GM12878 (cell line): Measurements from ENCODE around the gene NAB1. TPM values are rescaled to one million over a fixed set of nuclear protein-coding genes. Genes with fewer than 3 reads are reported as not detected.

Source experiments
- EP300 ChIP-seq, 2 experiments: fragments of 150-350 bp in 1 of 2; IDR thresholded peaks; 2 replicates each; pipeline ENCODE4 v1.6.1; 2011 to 2012; ENCODE audit warnings: low read depth in 2 of 2, low read length in 2 of 2, borderline replicate concordance in 1 of 2, improper control_type of control experiment in 1 of 2, inconsistent platforms in 1 of 2; ENCODE audit not compliant: control insufficient read depth in 1 of 2
- HDGF ChIP-seq: fragments of 450-650 bp; IDR thresholded peaks from 2 replicates; pipeline ENCODE4 v1.6.1; 2016; ENCODE audit warnings: antibody characterized with exemption
- RCOR1 ChIP-seq: conservative IDR thresholded peaks from 2 replicates; pipeline ENCODE4 v1.6.1; 2012; ENCODE audit warnings: low read depth, low read length, improper control_type of control experiment
- SKIL ChIP-seq: fragments of 450-650 bp; IDR thresholded peaks from 2 replicates; pipeline ENCODE4 v1.6.1; 2017; ENCODE audit warnings: mild to moderate bottlenecking, low read depth, inconsistent platforms; ENCODE audit not compliant: poor library complexity, severe bottlenecking
- SREBF1 ChIP-seq: IDR thresholded peaks from 2 replicates; pipeline ENCODE4 v1.6.1; 2012; ENCODE audit warnings: mild to moderate bottlenecking, low read length
- ZNF24 ChIP-seq: fragments of 450-650 bp; IDR thresholded peaks from 2 replicates; pipeline ENCODE4 v1.6.1; 2017; ENCODE audit warnings: antibody characterized with exemption, mild to moderate bottlenecking
- ZNF687 ChIP-seq: fragments of 450-650 bp; IDR thresholded peaks from 2 replicates; pipeline ENCODE4 v1.6.1; 2017; ENCODE audit warnings: mild to moderate bottlenecking, moderate library complexity
- polyA plus RNA-seq, 11 experiments: library from polyadenylated mRNA; depleted of rRNA in 4 of 11; unstranded in 6 of 11; stranded (reverse) in 5 of 11; fragments of >200 nt; fragmentation: Nextera tagmentation in 4 of 11; fragmentation: Illumina TruSeq in 1 of 11; extraction: Ambion mirVana in 4 of 11; extraction: Trizol in 1 of 11; gene quantifications; 1 replicate in 1 of 11; 2 replicates in 10 of 11; pipeline versions ENCODE4 v1.2.1 to v1.2.3, GENCODE V29; 2011 to 2016; ENCODE audit warnings: inconsistent platforms in 2 of 11, missing spikeins in 2 of 11, low read depth in 1 of 11
- total RNA-seq, 4 experiments: library from RNA; depleted of rRNA in 3 of 4; stranded (reverse); fragments of >200 nt in 3 of 4; fragmentation: Illumina TruSeq in 1 of 4; extraction: Trizol in 1 of 4; gene quantifications; 2 replicates each; pipeline versions ENCODE4 v1.2.1 to v1.2.3, GENCODE V29; 2013 to 2021

NAB1 gene
- total and polyA plus RNA-seq, 10 of the 15 experiments (the other 5 are each of a cell fraction or from before 2014, with no cell fraction given): 4.5 to 39.6 (median 23.0) TPM

- TF ChIP-seq ZNF687 (peak; percentile 91), EP300 (IDR thresholded peaks at IDR 0.05; ENCODE audit: borderline replicate concordance in 1 of 2, control insufficient read depth in 1 of 2, low read depth in 2 of 2, low read length in 2 of 2) (peak; percentile 71 to 75; a peak in 3 of 4 replicates), HDGF (peak; percentile 31; the same call in 1 of the 2 replicates), SREBF1 (no peak), RCOR1 (no peak), SKIL (peak; percentile 74), ZNF24 (peak; percentile 90)
Measured at GRCh38 chr2:190718652-190719526, 70.0 kb downstream of the NAB1 start (continued).
